Skeletal muscle cell (primary cell): ENCODE measurements around the gene NOP9.

Experiments
- DNase-seq: peaks from one replicate; pipeline ENCODE4 v3.0.0-alpha.2; 2010; ENCODE audit warnings: low read depth
- H3K4me3 ChIP-seq: 2 replicates; pipeline ENCODE4 v1.5.1; 2011; ENCODE audit warnings: low read depth, mild to moderate bottlenecking, control low read depth, low read length, moderate library complexity

Gene NOP9

GRCh38 chr14:24304019-24304387 lies 4.4 kb downstream of the NOP9 start:
- no peak for DNase-seq

GRCh38 chr14:24307156-24307574 lies 7.5 kb downstream of the NOP9 start:
- no peak overlapping the region for H3K4me3 ChIP-seq
- no peak for DNase-seq

More at GRCh38 chr14:24304019-24304387, 4.4 kb downstream of the NOP9 start:
- no peak overlapping the region for H3K4me3 ChIP-seq

GRCh38 chr14:24307575-24308341 lies 8.1 kb downstream of the NOP9 start, which contains the start of gene CIDEB:
CIDEB (minus strand) TSS chr14:24307977; CDS start chr14:24307858, 119 bp downstream.
- DNase-seq = no peak
- no peak within 1 kb of the TSS for H3K4me3 ChIP-seq

GRCh38 chr14:24308342-24309124 lies 8.9 kb downstream of the NOP9 start:
- DNase-seq = no peak
- no peak overlapping the region for H3K4me3 ChIP-seq

- peak within 1 kb of the TSS; percentile 29 for H3K4me3 ChIP-seq
- no peak for DNase-seq
These were observed 10.1 kb downstream of the NOP9 start, which contains the start of gene LTB4R2 for GRCh38 chr14:24309538-24310264. LTB4R2 (plus strand) TSS chr14:24310140; CDS start chr14:24310665, 525 bp downstream.

- DNase-seq = no peak
- peak overlapping the region; percentile 15 for H3K4me3 ChIP-seq
These were observed 10.6 kb downstream of the NOP9 start for GRCh38 chr14:24310265-24310645.

GRCh38 chr14:24310646-24311604 lies 11.3 kb downstream of the NOP9 start, which contains the start of gene LTB4R:
LTB4R (plus strand) TSS chr14:24311502; CDS start chr14:24315652, 4,150 bp downstream.
- no peak for DNase-seq
- peak within 1 kb of the TSS; percentile 29 for H3K4me3 ChIP-seq

GRCh38 chr14:24311837-24312615 lies 12.4 kb downstream of the NOP9 start:
- no peak overlapping the region for H3K4me3 ChIP-seq
- DNase-seq = no peak

- no peak overlapping the region for H3K4me3 ChIP-seq
- no peak for DNase-seq
These were observed 13.3 kb downstream of the NOP9 start for GRCh38 chr14:24312736-24313507.

GRCh38 chr14:24313913-24314312 lies 14.3 kb downstream of the NOP9 start:
- H3K4me3 ChIP-seq = no peak overlapping the region
- DNase-seq = no peak

- no peak overlapping the region for H3K4me3 ChIP-seq
- DNase-seq = no peak
These were observed 14.9 kb downstream of the NOP9 start for GRCh38 chr14:24314377-24315193.

- no peak overlapping the region for H3K4me3 ChIP-seq
- no peak for DNase-seq
These were observed 15.7 kb downstream of the NOP9 start for GRCh38 chr14:24315243-24315806.

GRCh38 chr14:24315807-24316596 lies 16.4 kb downstream of the NOP9 start:
- H3K4me3 ChIP-seq = no peak overlapping the region
- DNase-seq = no peak

GRCh38 chr14:24316597-24316950 lies 16.9 kb downstream of the NOP9 start:
- H3K4me3 ChIP-seq = no peak overlapping the region
- no peak for DNase-seq

- H3K4me3 ChIP-seq = no peak overlapping the region
- no peak for DNase-seq
These were observed 17.7 kb downstream of the NOP9 start for GRCh38 chr14:24317141-24317928.
